NCI-H345 (cell line): ENCODE measurements around the gene HOXC12.

Source experiments
- DNase-seq: peaks from one replicate; lab custom pipeline; 2025; lab: John Stamatoyannopoulos, UW

The HOXC12 gene

DNA sequence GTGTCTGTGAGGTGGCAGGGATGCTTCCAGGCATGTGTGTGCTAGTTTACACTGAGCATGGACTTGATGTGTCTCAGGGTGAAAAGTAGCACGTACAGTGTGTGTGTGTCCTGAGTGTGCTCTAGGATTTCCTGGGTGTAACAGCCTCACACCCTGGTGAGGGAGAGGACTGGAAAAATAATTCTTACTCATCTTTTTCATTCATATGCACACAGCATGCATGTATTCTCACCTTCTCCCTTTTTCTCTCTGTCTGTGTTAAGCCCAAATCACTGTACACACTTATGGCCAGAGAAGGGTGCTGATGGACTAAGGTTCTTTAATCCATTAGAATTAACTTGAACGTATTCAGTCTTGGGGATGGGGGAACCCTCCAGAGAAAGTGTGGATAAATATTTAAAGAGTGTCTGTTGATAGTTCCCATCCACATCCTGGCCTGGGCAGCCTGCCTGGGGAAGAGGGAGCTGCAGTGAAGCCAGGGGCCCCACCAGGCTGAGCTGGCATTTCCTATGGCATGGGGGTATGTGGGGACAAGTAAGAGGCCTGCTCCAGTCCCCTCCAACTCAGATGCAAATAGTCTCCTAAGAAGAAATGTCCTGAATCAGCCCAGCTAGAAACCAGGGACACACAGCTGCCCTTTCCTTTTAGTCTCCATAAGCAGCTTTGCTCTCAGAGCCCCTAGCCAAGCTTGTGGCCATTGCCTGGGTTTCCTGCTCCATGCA is 53.0 kb downstream of the HOXC12 start:
- no peak for DNase-seq

DNA sequence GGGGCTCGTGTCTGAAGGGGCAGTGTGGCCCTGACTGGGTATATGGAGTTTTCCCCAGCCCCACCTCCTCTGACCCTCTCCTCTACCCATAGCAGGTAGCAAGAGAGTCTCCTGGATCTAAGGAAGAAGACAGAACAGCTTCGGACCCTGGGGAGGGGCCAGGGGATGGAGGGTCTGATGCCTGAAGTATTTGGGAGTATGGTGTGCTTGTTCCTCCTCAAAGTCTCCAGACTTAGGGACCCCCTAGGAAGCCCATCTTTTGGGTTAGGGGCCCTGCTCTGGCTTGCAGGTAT is 53.5 kb downstream of the HOXC12 start:
- DNase-seq: no peak
